WTC11 (cell line): Measurements from ENCODE around the gene CEBPE.

Source experiments
- ATF6 ChIP-seq: sonication (generic); formaldehyde crosslinking; IDR thresholded peaks from 2 replicates; pipeline ENCODE4 v1.8.1; 2023; ENCODE audit warnings: mild to moderate bottlenecking, missing genetic modification reagents
- CTCF ChIP-seq: fragments of 200-600 bp; IDR thresholded peaks from 2 replicates; pipeline ENCODE4 v1.8.0; 2022; ENCODE audit warnings: antibody characterized with exemption
- HMGXB4 ChIP-seq: sonication (generic); formaldehyde crosslinking; IDR thresholded peaks from 2 replicates; pipeline ENCODE4 v1.8.1; 2023; ENCODE audit warnings: mild to moderate bottlenecking, moderate library complexity, missing genetic modification reagents
- JUN ChIP-seq: sonication (generic); formaldehyde crosslinking; IDR thresholded peaks from 2 replicates; pipeline ENCODE4 v1.8.0; 2023; ENCODE audit warnings: mild to moderate bottlenecking, missing genetic modification reagents
- MAX ChIP-seq: sonication (generic); formaldehyde crosslinking; IDR thresholded peaks from 2 replicates; pipeline ENCODE4 v1.8.0; 2022; ENCODE audit warnings: mild to moderate bottlenecking, missing genetic modification reagents

- TF ChIP-seq CTCF (no peak), MAX (CRISPR knock-in tag) (no peak), ATF6 (CRISPR knock-in tag) (no peak), HMGXB4 (CRISPR knock-in tag) (no peak), JUN (no peak)
These were observed 10.8 kb upstream of the CEBPE start for GRCh38 chr14:23129759-23130316.
